Measurements from ENCODE around the gene THAP8. TPM values are rescaled to one million over a fixed set of nuclear protein-coding genes. Genes with fewer than 3 reads are reported as not detected.

The THAP8 gene
- total RNA-seq, 1 experiment from 2014 or later, result 5.4 TPM

GRCh38 chr19:36046443-36047050 is 7.5 kb downstream of the THAP8 start:
- Histone ChIP-seq H3K4me1 (ENCODE audit: insufficient read depth, low read length) (peaks cover 2% of the 10 kb centered on the region; the same call in 1 of the 2 replicates), H4K20me1 (ENCODE audit: control insufficient read depth, insufficient read depth, insufficient read length) (no peaks in the 10 kb centered on the region), H3K56ac (ENCODE audit: insufficient read length, low read depth, low read length) (no peak overlapping the region), H2BK15ac (ENCODE audit: low read depth, low read length) (no peak overlapping the region), H3K4me2 (ENCODE audit: insufficient read depth, insufficient read length, low read length) (no peak overlapping the region), H3K18ac (ENCODE audit: insufficient read length, low read depth, low read length) (no peak overlapping the region), H3T11ph (ENCODE audit: low read length) (no peak overlapping the region), H2BK20ac (ENCODE audit: low read depth, low read length, poor library complexity, severe bottlenecking) (no peak overlapping the region), H2BK5ac (ENCODE audit: insufficient read length, low read length) (no peak overlapping the region), H4K8ac (replicated peaks; ENCODE audit: insufficient read length, low read depth, low read length) (no peak overlapping the region), H4K5ac (ENCODE audit: insufficient read length, low read depth, low read length) (no peak overlapping the region), H2BK120ac (ENCODE audit: low read depth, low read length, poor library complexity, severe bottlenecking) (no peak overlapping the region), H3K23ac (ENCODE audit: insufficient read length, low read depth, low read length) (no peak overlapping the region), H3K14ac (ENCODE audit: insufficient read depth, low read length) (no peak overlapping the region), H3K23me2 (ENCODE audit: insufficient read length, low read depth, low read length, poor library complexity, severe bottlenecking) (no peaks in the 10 kb centered on the region), H3K4ac (ENCODE audit: low read depth, low read length) (no peak overlapping the region), H2BK12ac (ENCODE audit: insufficient read length, low read depth, low read length) (no peak overlapping the region), H2AFZ (ENCODE audit: low read length) (no peak overlapping the region), H3K79me1 (ENCODE audit: insufficient read depth, low read depth, low read length, poor library complexity, severe bottlenecking) (no peaks in the 10 kb centered on the region), H3K27me3 (ENCODE audit: insufficient read depth, low read length) (no peaks in the 10 kb centered on the region), H3K79me2 (ENCODE audit: insufficient read depth, low read length) (no peaks in the 10 kb centered on the region), H4K91ac (ENCODE audit: insufficient read length, low read depth, low read length) (no peak overlapping the region), H3K9ac (ENCODE audit: extremely low read depth, insufficient read length, low read length) (no peak overlapping the region), H2AK5ac (ENCODE audit: insufficient read length, low read length) (no peak overlapping the region), H3K9me3 (ENCODE audit: control insufficient read depth, low read depth, low read length) (no peaks in the 10 kb centered on the region), H3K27ac (ENCODE audit: insufficient read length, low read depth, low read length) (no peak overlapping the region)
- Mint-ChIP-seq H3K9me3 (no peaks in the 10 kb centered on the region), H3K36me3 (ENCODE audit: insufficient read depth in 1 of 3, low read depth in 3 of 3) (peaks cover 3 to 6% (median 4%) of the 10 kb centered on the region in 3 experiments; a peak in 3 of 7 replicates), H3K4me1 (peaks cover 11 to 24% of the 10 kb centered on the region in 2 experiments), H3K27me3 (ENCODE audit: low read depth) (no peaks in the 10 kb centered on the region; the same call in 1 of the 2 replicates), H3K27ac (peak overlapping the region in 1 of 3 experiments; percentile 46; a peak in 1 of 7 replicates), H3K4me3 (no peak overlapping the region)
- no CpG with 5 or more reads among the region's 5 CpGs for WGBS (ENCODE audit: extremely low coverage, insufficient read length, low lambda C conversion rate)
- no peak for DNase-seq
- TF ChIP-seq, protein P1, sequence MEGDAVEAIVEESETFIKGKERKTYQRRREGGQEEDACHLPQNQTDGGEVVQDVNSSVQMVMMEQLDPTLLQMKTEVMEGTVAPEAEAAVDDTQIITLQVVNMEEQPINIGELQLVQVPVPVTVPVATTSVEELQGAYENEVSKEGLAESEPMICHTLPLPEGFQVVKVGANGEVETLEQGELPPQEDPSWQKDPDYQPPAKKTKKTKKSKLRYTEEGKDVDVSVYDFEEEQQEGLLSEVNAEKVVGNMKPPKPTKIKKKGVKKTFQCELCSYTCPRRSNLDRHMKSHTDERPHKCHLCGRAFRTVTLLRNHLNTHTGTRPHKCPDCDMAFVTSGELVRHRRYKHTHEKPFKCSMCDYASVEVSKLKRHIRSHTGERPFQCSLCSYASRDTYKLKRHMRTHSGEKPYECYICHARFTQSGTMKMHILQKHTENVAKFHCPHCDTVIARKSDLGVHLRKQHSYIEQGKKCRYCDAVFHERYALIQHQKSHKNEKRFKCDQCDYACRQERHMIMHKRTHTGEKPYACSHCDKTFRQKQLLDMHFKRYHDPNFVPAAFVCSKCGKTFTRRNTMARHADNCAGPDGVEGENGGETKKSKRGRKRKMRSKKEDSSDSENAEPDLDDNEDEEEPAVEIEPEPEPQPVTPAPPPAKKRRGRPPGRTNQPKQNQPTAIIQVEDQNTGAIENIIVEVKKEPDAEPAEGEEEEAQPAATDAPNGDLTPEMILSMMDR (conservative IDR thresholded peaks at IDR 0.05), result no peak
